Measurements from ENCODE around the gene PDRG1.

DNA sequence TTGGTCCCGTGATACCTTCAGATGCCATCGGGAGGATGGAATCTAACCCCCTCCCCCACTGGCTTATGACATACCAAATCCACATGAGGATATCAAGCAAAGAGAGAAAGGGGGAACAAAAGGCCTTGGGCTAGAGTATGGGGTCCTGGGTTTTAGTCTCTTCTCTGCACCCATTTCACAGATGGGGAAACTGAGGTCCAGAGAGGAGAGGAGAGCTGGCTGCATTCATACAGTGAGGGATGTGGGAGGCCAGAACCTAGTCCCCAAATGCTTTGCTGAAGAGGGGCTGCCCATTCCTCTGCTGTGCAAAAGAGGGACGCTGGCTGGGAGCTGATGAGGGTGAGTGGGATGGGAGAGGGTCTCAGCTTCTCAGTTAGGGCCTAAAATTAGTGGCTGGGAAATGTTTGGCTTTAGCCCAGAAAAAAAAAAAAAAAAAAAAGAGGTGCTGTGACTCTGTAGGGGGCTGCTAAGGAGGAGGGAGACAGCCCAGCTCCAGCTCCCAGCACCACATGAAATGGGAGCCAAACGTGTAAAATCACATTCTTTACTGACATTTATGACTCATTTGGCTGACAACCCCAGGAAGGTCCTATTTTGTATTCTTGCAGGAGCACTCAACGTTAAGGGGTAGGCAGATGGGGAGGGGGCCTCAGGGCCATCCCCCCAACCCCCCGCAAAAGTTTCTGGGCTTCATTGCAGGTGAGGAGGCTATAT is 28.0 kb upstream of the PDRG1 start:
- TF ChIP-seq, protein P1, sequence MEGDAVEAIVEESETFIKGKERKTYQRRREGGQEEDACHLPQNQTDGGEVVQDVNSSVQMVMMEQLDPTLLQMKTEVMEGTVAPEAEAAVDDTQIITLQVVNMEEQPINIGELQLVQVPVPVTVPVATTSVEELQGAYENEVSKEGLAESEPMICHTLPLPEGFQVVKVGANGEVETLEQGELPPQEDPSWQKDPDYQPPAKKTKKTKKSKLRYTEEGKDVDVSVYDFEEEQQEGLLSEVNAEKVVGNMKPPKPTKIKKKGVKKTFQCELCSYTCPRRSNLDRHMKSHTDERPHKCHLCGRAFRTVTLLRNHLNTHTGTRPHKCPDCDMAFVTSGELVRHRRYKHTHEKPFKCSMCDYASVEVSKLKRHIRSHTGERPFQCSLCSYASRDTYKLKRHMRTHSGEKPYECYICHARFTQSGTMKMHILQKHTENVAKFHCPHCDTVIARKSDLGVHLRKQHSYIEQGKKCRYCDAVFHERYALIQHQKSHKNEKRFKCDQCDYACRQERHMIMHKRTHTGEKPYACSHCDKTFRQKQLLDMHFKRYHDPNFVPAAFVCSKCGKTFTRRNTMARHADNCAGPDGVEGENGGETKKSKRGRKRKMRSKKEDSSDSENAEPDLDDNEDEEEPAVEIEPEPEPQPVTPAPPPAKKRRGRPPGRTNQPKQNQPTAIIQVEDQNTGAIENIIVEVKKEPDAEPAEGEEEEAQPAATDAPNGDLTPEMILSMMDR (IDR thresholded peaks at IDR 0.05): no peak
- TF ChIP-seq POLR2A (IDR thresholded peaks at IDR 0.05): no peak
